GM12892 (cell line): Measurements from ENCODE around the gene DGKQ.

Source experiments
- POLR2A ChIP-seq: IDR thresholded peaks from 2 replicates; pipeline ENCODE4 v1.6.1; 2011; ENCODE audit warnings: low read depth, low read length, control low read depth
- POLR2AphosphoS5 ChIP-seq: IDR thresholded peaks from 2 replicates; pipeline ENCODE4 v1.6.1; 2011; ENCODE audit warnings: low read depth, low read length, control low read depth
- TAF1 ChIP-seq: IDR thresholded peaks from 2 replicates; pipeline ENCODE4 v1.6.1; 2011; ENCODE audit warnings: low read depth, mild to moderate bottlenecking, control low read depth, low read length, borderline replicate concordance

DNA sequence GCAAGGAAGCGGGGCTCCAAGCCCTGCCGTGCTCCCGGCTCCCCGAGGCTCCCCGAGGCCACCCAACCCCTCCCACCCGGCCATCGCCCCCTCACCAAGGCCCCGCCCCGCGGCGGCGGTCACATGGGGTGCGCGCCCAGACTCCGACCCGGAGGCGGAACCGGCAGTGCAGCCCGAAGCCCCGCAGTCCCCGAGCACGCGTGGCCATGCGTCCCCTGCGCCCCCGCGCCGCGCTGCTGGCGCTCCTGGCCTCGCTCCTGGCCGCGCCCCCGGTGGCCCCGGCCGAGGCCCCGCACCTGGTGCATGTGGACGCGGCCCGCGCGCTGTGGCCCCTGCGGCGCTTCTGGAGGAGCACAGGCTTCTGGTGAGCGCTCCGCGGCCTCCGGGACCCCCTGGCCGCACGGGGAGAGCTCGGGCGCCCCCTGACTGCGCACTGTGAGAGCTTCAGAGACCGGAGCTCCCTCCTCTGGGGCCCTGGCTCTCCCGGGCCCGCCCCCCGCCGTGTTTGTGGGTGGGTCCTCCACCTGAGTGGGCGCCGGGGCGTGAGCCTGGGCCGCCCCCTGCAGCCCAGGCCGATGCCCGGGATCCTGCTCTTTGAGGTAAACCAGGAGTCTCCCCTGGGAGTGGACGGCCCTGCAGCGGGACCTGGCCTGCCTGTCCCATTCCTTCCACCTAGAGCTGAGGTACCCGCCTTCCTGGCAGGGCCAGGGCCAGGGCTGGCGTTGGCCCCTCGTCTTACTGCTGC lies 13.7 kb upstream of the DGKQ start, which contains the start of gene IDUA:
- TF ChIP-seq POLR2A (peak; percentile 57; the same call in 1 of the 2 replicates), POLR2AphosphoS5 (no peak), TAF1 (no peak)
